Spleen (tissue), 7 donors: Measurements from ENCODE around the gene OXA1L.

ENCODE experiments used
- CTCF ChIP-seq, 11 experiments: fragments of 200-600 bp in 7 of 11; fragments of 450-650 bp in 4 of 11; sonication (generic) in 4 of 11; IDR thresholded peaks in 8 of 11; conservative IDR thresholded peaks in 3 of 11; 1 replicate in 7 of 11; 2 replicates in 4 of 11; pipeline versions ENCODE4 v1.4.0 to v1.8.0; 2016 to 2021; ENCODE audit warnings: antibody characterized with exemption in 11 of 11, inconsistent platforms in 4 of 11, mild to moderate bottlenecking in 1 of 11
- POLR2A ChIP-seq, 3 donors: fragments of 450-650 bp; IDR thresholded peaks; one replicate each; pipeline ENCODE4 v1.5.1; 2017; ENCODE audit warnings: antibody characterized with exemption in 3 of 3, mild to moderate bottlenecking in 1 of 3
- POLR2AphosphoS5 ChIP-seq, 3 donors: sonication (generic); formaldehyde crosslinking; IDR thresholded peaks; one replicate each; pipeline ENCODE4 v1.5.1; 2017; ENCODE audit warnings: antibody characterized with exemption in 3 of 3
- donor health status: DM: no; HTN: no; CAD: no; lungs with moderate emphysema.
- donor health status: DM: no; HTN: no; CAD: no.
- donor health status: DM: no; HTN: no; CAD: no.

GRCh38 chr14:22803687-22803974 is 37.1 kb downstream of the OXA1L start:
- TF ChIP-seq CTCF (IDR thresholded peaks at IDR 0.05 in 8 of 11, conservative IDR thresholded peaks at IDR 0.05 in 3 of 11) (no peak), POLR2A (IDR thresholded peaks at IDR 0.05) (no peak), POLR2AphosphoS5 (IDR thresholded peaks at IDR 0.05) (no peak)
